AG09309 (cell line): Measurements from ENCODE around the gene PAX5.

Experiments used
- DNase-seq: peaks from one replicate; pipeline ENCODE4 v3.0.0-alpha.2; 2010; ENCODE audit warnings: low read depth
- H3K4me3 ChIP-seq: 2 replicates; pipeline ENCODE4 v1.5.1; 2011; ENCODE audit warnings: mild to moderate bottlenecking, low read depth, low read length, moderate library complexity; ENCODE audit not compliant: control insufficient read depth
- TF ChIP-seq, protein P1 (sequence below): IDR thresholded peaks from 2 replicates; pipeline ENCODE4 v1.5.1; 2011; ENCODE audit warnings: mild to moderate bottlenecking, low read depth, low read length, inconsistent platforms; ENCODE audit not compliant: insufficient read depth, control insufficient read depth; ENCODE audit errors: missing control alignments

PAX5 gene

DNA sequence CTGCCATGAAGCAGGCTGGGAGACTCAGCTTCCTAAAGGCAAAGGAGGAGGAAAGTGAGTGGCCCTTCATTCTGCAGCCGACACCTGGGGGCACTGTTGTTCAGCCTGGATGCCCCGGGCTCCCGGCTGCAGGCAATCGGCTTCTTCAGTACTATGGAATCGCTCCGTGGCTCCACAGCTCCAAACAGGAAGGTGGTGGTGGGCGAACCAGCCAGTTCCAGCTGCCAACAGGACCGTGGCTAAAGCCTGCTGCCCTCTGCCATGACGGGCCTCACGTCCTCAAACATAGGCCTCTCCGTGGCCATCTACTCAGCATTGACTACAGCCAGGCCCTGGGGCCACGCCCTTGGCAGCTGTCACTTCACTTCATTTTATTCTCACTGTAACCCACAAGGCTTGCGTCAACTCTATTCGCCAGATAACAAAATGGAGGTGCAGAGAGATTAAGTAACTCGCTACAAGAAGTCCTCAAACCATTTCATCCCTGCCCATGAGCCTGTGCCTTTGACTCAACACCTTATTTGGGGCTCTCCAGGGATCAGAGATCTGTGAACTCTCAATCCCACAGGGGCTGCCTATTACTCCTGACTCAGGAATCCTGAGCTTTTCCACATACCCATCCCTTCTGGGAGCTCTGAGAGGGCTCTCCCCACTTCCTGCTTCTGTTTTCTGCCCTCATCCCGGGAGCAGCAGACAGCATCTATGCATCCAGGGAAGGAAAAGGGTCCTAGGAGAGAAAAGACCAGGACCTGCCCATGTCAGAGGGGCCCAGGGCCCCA is 38.0 kb downstream of the PAX5 start:
- TF ChIP-seq, protein P1, sequence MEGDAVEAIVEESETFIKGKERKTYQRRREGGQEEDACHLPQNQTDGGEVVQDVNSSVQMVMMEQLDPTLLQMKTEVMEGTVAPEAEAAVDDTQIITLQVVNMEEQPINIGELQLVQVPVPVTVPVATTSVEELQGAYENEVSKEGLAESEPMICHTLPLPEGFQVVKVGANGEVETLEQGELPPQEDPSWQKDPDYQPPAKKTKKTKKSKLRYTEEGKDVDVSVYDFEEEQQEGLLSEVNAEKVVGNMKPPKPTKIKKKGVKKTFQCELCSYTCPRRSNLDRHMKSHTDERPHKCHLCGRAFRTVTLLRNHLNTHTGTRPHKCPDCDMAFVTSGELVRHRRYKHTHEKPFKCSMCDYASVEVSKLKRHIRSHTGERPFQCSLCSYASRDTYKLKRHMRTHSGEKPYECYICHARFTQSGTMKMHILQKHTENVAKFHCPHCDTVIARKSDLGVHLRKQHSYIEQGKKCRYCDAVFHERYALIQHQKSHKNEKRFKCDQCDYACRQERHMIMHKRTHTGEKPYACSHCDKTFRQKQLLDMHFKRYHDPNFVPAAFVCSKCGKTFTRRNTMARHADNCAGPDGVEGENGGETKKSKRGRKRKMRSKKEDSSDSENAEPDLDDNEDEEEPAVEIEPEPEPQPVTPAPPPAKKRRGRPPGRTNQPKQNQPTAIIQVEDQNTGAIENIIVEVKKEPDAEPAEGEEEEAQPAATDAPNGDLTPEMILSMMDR, result peak; percentile 69
- H3K4me3 ChIP-seq, result no peak overlapping the region
- no peak for DNase-seq

DNA sequence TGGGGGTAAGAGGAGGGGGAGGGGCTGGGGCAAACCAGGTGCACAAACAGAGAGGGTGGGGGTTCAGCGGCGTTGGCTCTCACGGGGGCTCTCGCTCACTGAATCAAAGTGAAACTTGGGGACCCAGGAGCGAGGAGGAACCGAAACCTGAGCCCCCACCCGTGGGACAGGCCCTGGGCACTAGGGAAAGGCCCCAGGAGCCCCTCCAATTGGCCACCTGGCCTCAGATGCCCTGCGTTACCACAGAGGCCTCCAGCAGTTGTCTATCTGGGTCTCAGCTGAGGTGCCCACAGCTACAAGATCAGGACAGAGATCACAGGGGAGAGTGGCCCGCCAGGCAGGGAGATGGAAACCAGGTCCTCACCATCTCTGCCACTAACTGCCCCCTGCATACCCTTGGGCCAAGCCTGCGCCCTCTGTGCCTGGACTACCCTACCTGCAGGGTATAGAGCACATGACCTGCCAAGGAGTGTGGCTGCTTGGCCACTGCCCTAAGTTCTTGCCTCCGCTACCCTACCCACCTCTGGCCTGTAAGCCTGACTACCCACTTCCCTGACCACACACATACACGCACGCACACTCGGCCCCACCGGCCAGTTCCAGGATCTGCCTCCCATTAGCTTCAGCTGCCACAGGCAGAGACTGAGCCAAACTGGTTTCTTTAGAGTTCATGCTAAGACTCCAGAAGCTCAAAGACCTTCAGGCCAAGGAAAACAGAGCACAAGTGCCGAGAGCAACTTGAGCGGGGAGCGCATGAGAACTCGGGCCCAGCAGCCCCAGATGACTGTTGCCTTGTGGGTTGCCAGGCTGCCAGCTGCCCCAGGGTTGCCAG is 39.9 kb downstream of the PAX5 start:
- TF ChIP-seq, protein P1, result no peak
- no peak for DNase-seq
- no peak overlapping the region for H3K4me3 ChIP-seq

DNA sequence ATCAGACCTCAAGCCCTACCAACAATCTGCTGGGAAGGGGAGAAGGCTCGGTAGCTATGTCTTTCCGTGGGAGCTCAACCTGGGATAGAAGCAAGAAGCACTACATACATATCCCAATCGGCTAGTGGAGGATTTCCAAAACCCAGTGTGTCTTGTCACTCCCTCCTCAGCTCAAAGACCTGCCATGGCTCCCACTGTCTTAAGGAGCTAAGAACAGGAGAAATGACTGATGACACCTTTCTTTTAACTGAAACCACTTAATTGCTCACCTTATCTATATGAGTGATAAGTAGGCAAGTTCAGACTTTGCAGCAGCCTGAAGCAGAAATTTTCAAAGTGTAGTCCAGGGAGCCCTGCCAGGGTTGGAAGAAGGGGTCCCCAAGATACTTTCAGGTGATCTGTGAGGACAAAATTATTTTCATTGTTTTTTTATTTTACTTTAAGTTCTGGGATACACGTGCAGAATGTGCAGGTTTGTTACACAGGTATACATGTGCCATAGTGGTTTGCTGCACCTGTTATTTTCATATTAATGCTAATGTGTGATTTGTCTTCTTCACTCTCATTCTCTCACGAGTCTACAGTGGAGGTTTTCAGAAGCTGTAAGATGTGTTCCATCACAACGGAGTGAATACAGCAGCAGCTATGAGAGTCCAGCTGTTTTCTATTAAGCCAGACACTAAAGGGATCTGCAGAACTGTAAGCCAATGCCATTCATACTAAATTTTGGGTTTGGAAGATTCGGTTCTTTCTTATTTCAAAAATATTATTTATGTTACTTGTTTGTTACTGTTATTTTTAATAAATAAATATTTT is 41.4 kb downstream of the PAX5 start:
- DNase-seq, result peak; percentile 8
- TF ChIP-seq, protein P1, result no peak
- H3K4me3 ChIP-seq, result no peak overlapping the region

DNA sequence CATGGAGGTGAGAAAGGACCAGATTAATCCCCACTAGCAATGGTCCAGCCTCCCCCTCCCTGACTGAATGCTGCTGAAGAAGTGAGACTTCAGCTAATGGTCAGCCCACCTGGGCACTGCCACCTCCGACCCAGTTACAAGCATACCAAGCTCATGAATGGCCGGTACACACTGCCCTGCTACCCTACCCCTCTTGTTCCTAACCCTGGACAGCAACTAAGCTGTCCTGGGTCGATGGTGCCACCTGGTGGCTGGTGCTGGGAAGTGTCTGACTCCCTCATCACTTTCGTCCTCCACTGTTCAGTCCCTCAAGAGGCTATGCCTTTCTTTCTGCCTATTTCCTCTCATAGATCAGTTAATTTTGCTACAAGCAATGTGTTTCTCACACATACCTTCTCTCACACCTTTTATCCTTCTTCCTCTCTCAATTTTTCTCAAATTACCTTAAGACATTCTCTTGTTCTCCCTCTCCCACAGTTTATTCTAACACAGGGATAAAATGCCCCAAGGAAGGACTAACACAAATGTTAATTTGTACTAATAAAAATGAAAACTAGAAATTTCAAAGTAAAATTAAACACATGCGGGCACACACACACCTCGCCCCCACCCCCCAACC is 42.4 kb downstream of the PAX5 start:
- DNase-seq, result no peak
- TF ChIP-seq, protein P1, result peak; percentile 61
- no peak overlapping the region for H3K4me3 ChIP-seq

DNA sequence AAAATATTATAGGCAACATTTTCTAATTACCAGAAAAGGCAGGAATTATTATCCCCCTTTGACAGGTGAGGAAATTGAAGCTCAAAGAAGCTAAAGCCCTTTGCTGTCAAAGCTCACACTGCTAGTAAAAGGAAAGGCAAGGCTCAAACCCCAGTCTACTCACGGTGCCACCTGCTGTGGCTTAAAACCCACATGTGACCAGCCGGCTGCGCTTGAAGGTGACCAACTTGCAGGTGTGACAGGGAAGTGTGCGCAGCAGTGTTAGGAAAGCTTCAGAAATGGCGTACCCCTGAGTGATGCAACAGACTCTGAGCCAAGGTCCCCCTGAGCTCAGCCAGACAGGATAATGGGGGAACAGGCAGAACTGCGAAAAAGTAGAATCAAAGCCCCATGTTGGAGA is 45.2 kb downstream of the PAX5 start:
- no peak overlapping the region for H3K4me3 ChIP-seq
- DNase-seq, result no peak
- TF ChIP-seq, protein P1, result no peak

DNA sequence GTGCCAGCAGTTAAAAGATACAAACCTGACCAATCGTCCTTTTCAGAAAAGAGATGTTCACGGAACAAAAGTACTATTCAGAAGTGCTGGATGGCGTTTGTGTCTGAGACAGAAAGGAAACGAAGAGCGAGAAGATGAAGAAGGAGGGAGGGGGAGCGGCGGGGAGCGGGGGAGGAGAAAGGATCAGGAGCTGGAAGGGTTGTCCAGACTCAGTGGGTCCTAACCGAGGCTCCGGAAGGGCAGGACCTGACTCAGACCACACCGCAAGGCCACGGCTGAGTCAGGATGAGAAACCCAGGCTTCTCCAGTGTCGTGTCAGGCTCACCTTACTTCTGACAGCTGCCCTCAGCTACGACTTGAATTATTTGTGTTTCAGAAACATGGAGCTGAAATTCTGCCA is 46.2 kb downstream of the PAX5 start:
- TF ChIP-seq, protein P1, result no peak
- H3K4me3 ChIP-seq, result no peak overlapping the region
- DNase-seq, result no peak
